PFSK-1 (cell line): ENCODE results near the gene SCYGR3.

ENCODE experiments used
- FOXP2 ChIP-seq: optimal IDR thresholded peaks from 2 replicates; pipeline ENCODE3; 2011; ENCODE audit warnings: borderline replicate concordance, control low read depth, inconsistent platforms; ENCODE audit not compliant: insufficient read depth; ENCODE audit errors: extremely low read length, extremely low read depth
- POLR2AphosphoS5 ChIP-seq: IDR thresholded peaks from 2 replicates; pipeline ENCODE4 v1.6.1; 2012; ENCODE audit warnings: low read depth, mild to moderate bottlenecking, control low read depth, low read length, moderate library complexity
- REST ChIP-seq, 2 experiments: IDR thresholded peaks; 2 replicates each; pipeline versions ENCODE4 v1.6.1 to v1.8.0; 2011 to 2012; ENCODE audit warnings: low read depth in 2 of 2, low read length in 2 of 2, control low read depth in 1 of 2, inconsistent platforms in 1 of 2, mild to moderate bottlenecking in 1 of 2, moderate library complexity in 1 of 2; ENCODE audit not compliant: insufficient read depth in 1 of 2
- SIN3A ChIP-seq: IDR thresholded peaks from 2 replicates; pipeline ENCODE4 v1.6.1; 2012; ENCODE audit warnings: mild to moderate bottlenecking, low read length, moderate library complexity, borderline replicate concordance; ENCODE audit not compliant: insufficient read depth
- TAF1 ChIP-seq: IDR thresholded peaks from 2 replicates; pipeline ENCODE4 v1.6.1; 2012; ENCODE audit warnings: low read length, control low read depth, borderline replicate concordance; ENCODE audit not compliant: insufficient read depth

The SCYGR3 gene

GRCh38 chr2:227579791-227580190 is 34.8 kb downstream of the SCYGR3 start:
- TF ChIP-seq SIN3A (no peak), FOXP2 (no peak), TAF1 (no peak), POLR2AphosphoS5 (no peak), REST (IDR thresholded peaks at IDR 0.05; ENCODE audit: insufficient read depth in 1 of 2, low read depth in 2 of 2, low read length in 2 of 2) (no peak)

- TF ChIP-seq FOXP2 = no peak
- TF ChIP-seq POLR2AphosphoS5 = no peak
- TF ChIP-seq SIN3A = no peak
- TF ChIP-seq REST (IDR thresholded peaks at IDR 0.05; ENCODE audit: insufficient read depth in 1 of 2, low read depth in 2 of 2, low read length in 2 of 2) = no peak
- no peak for TF ChIP-seq TAF1
These were observed 36.0 kb downstream of the SCYGR3 start for GRCh38 chr2:227578642-227579041.

- TF ChIP-seq SIN3A (no peak), FOXP2 (no peak), TAF1 (no peak), REST (IDR thresholded peaks at IDR 0.05; ENCODE audit: insufficient read depth in 1 of 2, low read depth in 2 of 2, low read length in 2 of 2) (no peak), POLR2AphosphoS5 (no peak)
These were observed 37.1 kb downstream of the SCYGR3 start for GRCh38 chr2:227577555-227577954.

- no peak for TF ChIP-seq REST (IDR thresholded peaks at IDR 0.05; ENCODE audit: insufficient read depth in 1 of 2, low read depth in 2 of 2, low read length in 2 of 2)
- no peak for TF ChIP-seq FOXP2
- no peak for TF ChIP-seq POLR2AphosphoS5
- TF ChIP-seq SIN3A = no peak
- no peak for TF ChIP-seq TAF1
These were observed 37.8 kb downstream of the SCYGR3 start for GRCh38 chr2:227576812-227577211.

GRCh38 chr2:227576110-227576509 is 38.5 kb downstream of the SCYGR3 start:
- no peak for TF ChIP-seq REST (IDR thresholded peaks at IDR 0.05; ENCODE audit: insufficient read depth in 1 of 2, low read depth in 2 of 2, low read length in 2 of 2)
- no peak for TF ChIP-seq TAF1
- no peak for TF ChIP-seq SIN3A
- TF ChIP-seq FOXP2 = no peak
- TF ChIP-seq POLR2AphosphoS5 = no peak
